BLaER1 treated with 17β-estradiol and CSF1 and Interleukin-3, amounts not matched to agents 10 nM and 100 nM (cell line): ENCODE data around the gene SDK1.

ENCODE experiments used
- H3K27ac ChIP-seq, 11 experiments: shearing (Covaris generic); formaldehyde crosslinking; 2 replicates each; pipeline ENCODE4 v1.8.1; 2022
- H3K27me3 ChIP-seq, 11 experiments: shearing (Covaris generic); formaldehyde crosslinking; 2 replicates each; pipeline ENCODE4 v1.8.1; 2022
- H3K36me3 ChIP-seq, 11 experiments: shearing (Covaris generic); formaldehyde crosslinking; 2 replicates each; pipeline ENCODE4 v1.8.1; 2022
- H3K4me1 ChIP-seq, 10 experiments: shearing (Covaris generic); formaldehyde crosslinking; 2 replicates each; pipeline ENCODE4 v1.8.1; 2022
- H3K4me2 ChIP-seq, 11 experiments: shearing (Covaris generic); formaldehyde crosslinking; 2 replicates each; pipeline ENCODE4 v1.8.1; 2022
- H3K4me3 ChIP-seq, 10 experiments: shearing (Covaris generic); formaldehyde crosslinking; 2 replicates each; pipeline ENCODE4 v1.8.1; 2022
- H3K9ac ChIP-seq, 11 experiments: shearing (Covaris generic); formaldehyde crosslinking; 2 replicates each; pipeline ENCODE4 v1.8.1; 2022
- H3K9me3 ChIP-seq, 11 experiments: shearing (Covaris generic); formaldehyde crosslinking; replicated peaks in 1 of 11; 2 replicates each; pipeline ENCODE4 v1.8.1; 2022
- H4K20me1 ChIP-seq, 11 experiments: shearing (Covaris generic); formaldehyde crosslinking; 2 replicates each; pipeline ENCODE4 v1.8.1; 2022
- Cebpa-rat ChIP-seq, 11 experiments: shearing (Covaris generic); IDR thresholded peaks; 2 replicates each; pipeline ENCODE4 v1.8.1; 2022

Gene SDK1

GRCh38 chr7:4172883-4173282, 871.8 kb downstream of the SDK1 start:
- Histone ChIP-seq H3K4me2 (no peak overlapping the region), H3K9ac (no peak overlapping the region), H3K9me3 (peaks cover 0 to 4% (median 0%) of the 10 kb centered on the region in 11 experiments; a peak in 1 of 22 replicates), H3K36me3 (no peaks in the 10 kb centered on the region), H3K27me3 (no peaks in the 10 kb centered on the region), H4K20me1 (no peaks in the 10 kb centered on the region; a peak in 1 of 22 replicates), H3K4me1 (no peaks in the 10 kb centered on the region), H3K4me3 (no peak overlapping the region), H3K27ac (no peak overlapping the region)
- no peak for TF ChIP-seq Cebpa-rat (IDR thresholded peaks at IDR 0.05)

DNA sequence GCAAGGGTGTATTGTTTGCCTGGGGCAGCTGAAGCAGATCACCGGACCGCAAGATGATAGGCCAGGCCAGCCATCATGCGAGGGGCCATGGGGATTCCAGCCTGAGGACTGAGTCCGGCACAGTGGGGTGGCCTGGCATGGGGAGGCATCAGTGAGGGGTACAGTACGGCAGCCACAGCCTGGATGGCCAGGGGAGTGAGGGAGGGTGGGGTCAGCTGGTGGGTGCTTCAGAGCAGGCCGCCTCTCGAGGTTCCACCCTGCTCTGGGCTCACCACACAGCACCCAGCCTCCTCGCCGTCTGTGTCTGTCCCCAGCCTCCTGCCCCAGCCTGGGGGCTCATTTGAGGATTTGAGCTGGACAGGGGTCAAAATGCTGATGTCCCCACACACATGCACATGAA, 872.6 kb downstream of the SDK1 start:
- H4K20me1 ChIP-seq: no peaks in the 10 kb centered on the region; a peak in 1 of 22 replicates
- H3K27ac ChIP-seq: no peak overlapping the region
- no peak overlapping the region for H3K9ac ChIP-seq
- no peaks in the 10 kb centered on the region for H3K36me3 ChIP-seq
- H3K4me3 ChIP-seq: no peak overlapping the region
- H3K4me1 ChIP-seq: no peaks in the 10 kb centered on the region
- no peak for TF ChIP-seq Cebpa-rat (IDR thresholded peaks at IDR 0.05)
- H3K9me3 ChIP-seq: peaks cover 0 to 7% (median 0%) of the 10 kb centered on the region in 11 experiments; a peak in 1 of 22 replicates
- no peak overlapping the region for H3K4me2 ChIP-seq
- H3K27me3 ChIP-seq: no peaks in the 10 kb centered on the region

- no peak overlapping the region for H3K27ac ChIP-seq
- H3K36me3 ChIP-seq: no peaks in the 10 kb centered on the region
- H3K4me3 ChIP-seq: no peak overlapping the region
- no peak overlapping the region for H3K4me2 ChIP-seq
- no peak for TF ChIP-seq Cebpa-rat (IDR thresholded peaks at IDR 0.05)
- no peaks in the 10 kb centered on the region for H3K4me1 ChIP-seq
- H3K27me3 ChIP-seq: no peaks in the 10 kb centered on the region
- peaks cover 0 to 7% (median 0%) of the 10 kb centered on the region in 11 experiments; a peak in 1 of 22 replicates for H3K9me3 ChIP-seq
- H4K20me1 ChIP-seq: no peaks in the 10 kb centered on the region; a peak in 1 of 22 replicates
- no peak overlapping the region for H3K9ac ChIP-seq
Measured at GRCh38 chr7:4174016-4174415, 873.0 kb downstream of the SDK1 start.

- Histone ChIP-seq H3K9ac (no peak overlapping the region), H3K27me3 (no peaks in the 10 kb centered on the region), H3K27ac (no peak overlapping the region), H3K4me1 (no peaks in the 10 kb centered on the region), H3K4me2 (no peak overlapping the region), H3K4me3 (no peak overlapping the region), H4K20me1 (no peaks in the 10 kb centered on the region; a peak in 1 of 22 replicates), H3K36me3 (no peaks in the 10 kb centered on the region), H3K9me3 (peaks cover 0 to 7% (median 0%) of the 10 kb centered on the region in 11 experiments; a peak in 1 of 22 replicates)
- no peak for TF ChIP-seq Cebpa-rat (IDR thresholded peaks at IDR 0.05)
Measured at GRCh38 chr7:4174451-4174850, 873.4 kb downstream of the SDK1 start.

GRCh38 chr7:4174884-4175283, 873.8 kb downstream of the SDK1 start:
- no peaks in the 10 kb centered on the region; a peak in 1 of 22 replicates for H4K20me1 ChIP-seq
- no peak overlapping the region for H3K27ac ChIP-seq

GRCh38 chr7:4175346-4175973, 874.4 kb downstream of the SDK1 start:
- TF ChIP-seq Cebpa-rat (IDR thresholded peaks at IDR 0.05): no peak
- Histone ChIP-seq H3K4me3 (no peak overlapping the region), H3K4me1 (no peaks in the 10 kb centered on the region), H3K9ac (no peak overlapping the region), H3K27me3 (no peaks in the 10 kb centered on the region), H3K27ac (no peak overlapping the region), H4K20me1 (no peaks in the 10 kb centered on the region; a peak in 2 of 22 replicates), H3K36me3 (no peaks in the 10 kb centered on the region), H3K9me3 (peaks cover 0 to 7% (median 0%) of the 10 kb centered on the region in 11 experiments; a peak in 1 of 22 replicates), H3K4me2 (no peak overlapping the region)

More at GRCh38 chr7:4174884-4175283, 873.8 kb downstream of the SDK1 start:
- H3K4me1 ChIP-seq: no peaks in the 10 kb centered on the region
- no peaks in the 10 kb centered on the region for H3K27me3 ChIP-seq
- H3K9ac ChIP-seq: no peak overlapping the region
- no peak overlapping the region for H3K4me3 ChIP-seq
- peaks cover 0 to 7% (median 0%) of the 10 kb centered on the region in 11 experiments; a peak in 1 of 22 replicates for H3K9me3 ChIP-seq
- TF ChIP-seq Cebpa-rat (IDR thresholded peaks at IDR 0.05): no peak
- H3K36me3 ChIP-seq: no peaks in the 10 kb centered on the region
- no peak overlapping the region for H3K4me2 ChIP-seq

GRCh38 chr7:4177001-4177400, 875.9 kb downstream of the SDK1 start:
- H3K4me2 ChIP-seq: no peak overlapping the region
- no peaks in the 10 kb centered on the region for H3K4me1 ChIP-seq
- no peak overlapping the region for H3K4me3 ChIP-seq
- no peaks in the 10 kb centered on the region; a peak in 1 of 22 replicates for H4K20me1 ChIP-seq
- H3K27ac ChIP-seq: no peak overlapping the region
- no peaks in the 10 kb centered on the region for H3K27me3 ChIP-seq
- peaks cover 0 to 7% (median 0%) of the 10 kb centered on the region in 11 experiments; a peak in 1 of 22 replicates for H3K9me3 ChIP-seq
- no peak for TF ChIP-seq Cebpa-rat (IDR thresholded peaks at IDR 0.05)
- H3K36me3 ChIP-seq: no peaks in the 10 kb centered on the region
- H3K9ac ChIP-seq: no peak overlapping the region

DNA sequence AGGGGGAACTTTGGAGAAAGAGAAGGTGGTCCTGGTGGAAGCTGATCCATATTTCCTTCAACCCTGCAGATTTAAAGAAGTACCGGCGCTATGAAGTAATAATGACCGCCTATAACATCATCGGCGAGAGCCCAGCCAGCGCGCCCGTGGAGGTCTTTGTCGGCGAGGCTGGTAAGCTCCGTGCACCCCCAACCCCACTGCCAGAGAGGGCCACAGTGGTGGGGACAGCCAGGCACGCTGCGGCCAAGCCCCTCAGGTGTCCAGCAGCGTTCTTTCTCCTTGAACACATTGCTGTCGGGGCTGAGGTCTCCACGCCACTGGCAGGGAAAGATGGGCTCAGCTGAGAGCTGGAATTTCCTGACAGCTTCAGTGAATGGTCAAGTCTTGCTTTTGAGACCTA, 877.4 kb downstream of the SDK1 start:
- Histone ChIP-seq H3K36me3 (no peaks in the 10 kb centered on the region), H3K9ac (no peak overlapping the region)
- TF ChIP-seq Cebpa-rat (IDR thresholded peaks at IDR 0.05): no peak

GRCh38 chr7:4178916-4179687, 878.0 kb downstream of the SDK1 start:
- no peak overlapping the region for H3K27ac ChIP-seq
- H3K9ac ChIP-seq: no peak overlapping the region
- no peak for TF ChIP-seq Cebpa-rat (IDR thresholded peaks at IDR 0.05)
- H3K4me2 ChIP-seq: no peak overlapping the region
- H3K27me3 ChIP-seq: no peaks in the 10 kb centered on the region
- peaks cover 0 to 24% (median 10%) of the 10 kb centered on the region in 11 experiments; a peak in 14 of 22 replicates for H3K9me3 ChIP-seq
- H4K20me1 ChIP-seq: no peaks in the 10 kb centered on the region; a peak in 1 of 22 replicates
- H3K4me3 ChIP-seq: no peak overlapping the region
- no peaks in the 10 kb centered on the region for H3K36me3 ChIP-seq
- no peaks in the 10 kb centered on the region for H3K4me1 ChIP-seq

More for the DNA sequence above, 877.4 kb downstream of the SDK1 start:
- Histone ChIP-seq H4K20me1 (no peaks in the 10 kb centered on the region; a peak in 1 of 22 replicates), H3K27ac (no peak overlapping the region), H3K4me1 (no peaks in the 10 kb centered on the region), H3K4me2 (no peak overlapping the region), H3K27me3 (no peaks in the 10 kb centered on the region), H3K4me3 (no peak overlapping the region), H3K9me3 (peaks cover 0 to 19% (median 10%) of the 10 kb centered on the region in 11 experiments; a peak in 14 of 22 replicates)
